Measurements from ENCODE around the gene MRPL24.
A peak's percentile ranks its signal among the peaks of the same experiment; 100 is the strongest.
"Not testable (repeated sequence)": the region's sequence is repeated elsewhere in the genome, so short reads cannot be mapped to it uniquely, and the experiment has no call there.

The MRPL24 gene

DNA sequence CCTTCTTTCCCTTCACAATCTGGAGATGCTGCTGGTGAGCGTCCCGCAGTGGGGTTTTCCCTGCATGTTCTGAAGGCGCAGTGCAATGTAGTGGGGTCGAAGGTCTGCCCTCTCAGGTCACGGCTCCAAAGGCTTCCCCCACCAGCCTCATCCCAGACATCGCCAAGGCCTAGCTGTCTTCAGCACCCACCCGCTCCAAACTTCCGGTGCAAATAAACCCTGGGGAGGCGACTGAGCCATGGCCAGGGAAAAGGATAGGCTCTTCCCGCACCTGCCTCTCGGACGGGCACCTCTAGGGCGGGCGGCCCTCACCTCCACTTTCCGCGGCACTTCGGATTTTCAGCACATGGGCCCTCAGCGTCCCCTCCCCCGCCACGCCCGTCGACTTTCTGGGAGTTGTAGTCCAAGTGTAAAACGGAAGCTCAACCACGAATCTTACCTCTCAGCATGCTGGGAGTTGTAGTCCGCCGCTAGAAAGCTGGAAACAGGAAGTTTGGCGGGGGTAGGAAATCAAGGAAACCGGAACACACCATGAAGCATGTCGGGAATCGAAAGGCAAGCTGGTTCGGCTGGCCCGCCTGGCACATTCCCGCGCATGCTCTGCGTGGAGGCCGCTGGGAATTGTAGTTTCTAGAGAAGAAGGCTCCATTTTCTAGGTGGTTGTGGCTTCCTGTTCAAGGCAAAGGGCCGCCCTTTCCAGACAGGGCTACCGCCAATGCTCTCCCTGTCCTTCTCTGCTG is at the start of gene MRPL24:
MRPL24 (minus strand) TSS at position 348 of the 740 bp plus-strand sequence. CDS start 2,384 bp downstream, outside the sequence.
- peak; percentile 89 for DNase-seq (ENCODE audit: low read depth)

DNA sequence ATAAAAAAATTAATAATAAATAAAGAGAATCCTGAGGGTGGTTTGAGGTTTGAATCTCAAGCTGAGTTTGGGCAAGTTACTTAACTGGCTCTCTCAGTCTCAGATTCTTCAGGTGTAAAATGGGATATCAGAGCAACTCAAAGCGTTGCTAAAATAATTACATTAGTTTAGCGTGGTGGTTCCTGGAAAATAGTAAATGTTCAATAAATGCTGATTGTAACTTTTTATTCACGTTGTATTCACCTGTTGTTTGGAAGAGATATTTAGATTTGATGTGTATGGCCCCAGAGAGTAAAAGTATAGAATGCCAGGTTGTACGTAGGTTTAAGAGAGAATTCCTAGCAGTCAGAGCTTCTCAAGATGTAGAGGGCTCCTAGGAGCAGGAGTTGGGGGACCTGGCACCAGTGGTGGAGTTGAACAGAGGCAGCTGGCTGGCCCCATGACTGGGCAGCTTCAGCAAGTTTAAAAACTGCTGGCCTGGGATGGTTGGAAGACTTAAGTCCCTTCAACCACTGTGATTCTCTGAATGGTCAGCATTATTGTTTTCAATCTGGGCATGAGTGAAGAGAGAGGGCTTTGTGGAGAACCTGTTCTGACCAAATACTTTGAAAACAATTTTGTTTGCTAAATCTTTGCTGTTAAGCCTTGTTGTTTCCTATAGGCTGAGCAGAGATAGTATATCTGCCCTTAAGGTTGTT is 48.9 kb upstream of the MRPL24 start:
- no peak for DNase-seq (ENCODE audit: low read depth)

DNA sequence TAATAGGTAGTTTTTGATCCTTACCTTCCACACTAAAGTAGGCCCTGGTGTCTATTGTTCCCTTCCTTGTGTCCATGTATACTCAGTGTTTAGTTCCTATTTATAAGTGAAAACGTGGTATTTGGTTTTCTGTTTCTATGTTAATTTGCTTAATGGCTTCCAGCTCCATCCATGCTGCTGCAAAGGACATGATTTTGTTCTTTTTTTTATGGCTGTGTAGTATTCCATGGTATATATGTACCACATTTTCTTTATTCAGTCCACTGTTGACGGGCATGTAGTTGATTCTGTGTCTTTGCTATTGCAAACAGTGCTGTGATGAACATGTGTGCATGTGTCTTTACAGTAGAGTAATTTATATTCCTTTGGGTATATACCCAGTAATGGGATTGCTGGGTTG is 47.2 kb upstream of the MRPL24 start:
- DNase-seq (ENCODE audit: low read depth): no peak

DNA sequence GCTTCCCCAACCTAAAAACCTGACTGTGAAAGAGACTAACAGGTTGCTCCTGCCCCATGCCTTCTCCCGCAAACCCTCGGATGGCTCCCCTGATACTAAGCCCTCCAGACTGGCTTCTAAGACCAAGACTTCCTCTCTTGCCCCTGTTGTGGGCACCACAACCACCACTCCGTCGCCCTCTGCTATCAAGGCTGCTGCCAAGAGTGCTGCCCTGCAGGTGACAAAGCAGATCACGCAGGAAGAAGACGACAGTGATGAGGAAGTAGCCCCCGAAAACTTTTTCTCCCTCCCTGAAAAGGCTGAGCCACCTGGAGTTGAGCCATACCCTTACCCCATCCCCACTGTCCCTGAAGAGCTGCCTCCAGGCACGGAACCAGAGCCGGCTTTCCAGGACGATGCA is 45.8 kb upstream of the MRPL24 start:
- DNase-seq (ENCODE audit: low read depth): no peak

DNA sequence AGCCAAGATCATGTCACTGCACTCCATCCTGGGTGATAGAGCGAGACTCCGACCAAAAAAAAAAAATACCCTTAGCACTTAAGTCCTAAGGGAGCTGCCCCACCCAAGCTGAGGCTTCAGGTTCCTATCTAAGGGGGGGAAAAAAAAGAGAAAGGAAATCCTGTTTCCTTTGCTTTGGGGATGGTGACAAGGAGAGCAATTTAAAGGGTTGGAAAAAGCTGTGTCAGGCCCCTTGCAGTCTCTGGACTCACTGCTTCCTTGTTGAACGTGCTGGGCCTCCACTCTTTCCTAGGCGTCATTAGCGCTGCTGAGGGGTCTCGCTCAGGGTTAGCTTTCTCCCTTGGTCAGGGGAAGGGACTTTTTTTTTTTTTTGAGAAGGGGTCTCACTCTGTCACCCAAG is 44.6 kb upstream of the MRPL24 start:
- no peak for DNase-seq (ENCODE audit: low read depth)

DNA sequence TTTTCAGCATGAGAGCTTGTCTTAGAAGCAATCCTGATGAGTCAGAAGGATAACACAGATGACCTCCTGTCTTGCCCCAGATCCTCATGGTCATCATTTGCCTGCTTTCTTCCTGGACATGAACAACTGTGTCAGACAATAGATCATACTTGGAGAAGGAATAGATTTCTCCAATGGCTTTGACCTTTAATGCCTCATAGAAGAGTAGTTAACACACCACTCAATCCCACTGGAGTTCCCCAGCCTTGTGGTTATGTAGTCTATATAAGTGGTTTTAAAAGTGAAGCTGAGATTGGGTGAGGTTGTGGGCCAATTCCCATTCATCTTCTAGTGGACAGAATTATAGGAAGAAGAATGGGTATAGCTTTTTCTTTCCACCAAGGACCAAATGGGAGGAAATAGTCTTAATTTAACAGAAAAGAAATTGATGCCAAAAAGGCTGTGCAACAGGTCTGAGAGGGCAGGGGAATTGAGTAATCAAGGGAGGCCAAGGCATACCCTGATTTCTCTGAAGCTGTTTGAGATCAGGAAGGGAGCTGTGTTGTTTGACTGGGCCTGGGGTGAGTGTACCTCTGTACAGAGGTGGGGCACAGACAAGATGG is 40.8 kb upstream of the MRPL24 start:
- no peak for DNase-seq (ENCODE audit: low read depth)

DNA sequence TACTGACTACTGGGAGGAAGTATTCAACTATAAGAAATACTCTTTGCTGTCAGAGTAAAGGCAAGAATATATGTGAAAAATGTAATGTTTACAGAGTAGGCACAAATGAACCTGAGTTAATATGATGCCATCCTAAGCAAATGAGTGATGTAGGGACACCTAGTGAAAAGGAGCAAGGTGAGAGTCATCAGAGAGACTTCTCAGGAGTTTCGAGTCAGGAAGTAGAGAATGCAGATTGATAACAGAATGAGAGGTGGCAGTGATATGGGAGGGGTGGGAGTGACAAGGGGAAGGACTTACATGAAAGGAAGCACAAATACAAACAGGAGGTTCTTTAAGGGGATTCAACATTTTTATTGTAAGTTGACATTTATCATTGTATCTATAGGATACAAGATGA is 36.7 kb upstream of the MRPL24 start:
- no peak for DNase-seq (ENCODE audit: low read depth)

DNA sequence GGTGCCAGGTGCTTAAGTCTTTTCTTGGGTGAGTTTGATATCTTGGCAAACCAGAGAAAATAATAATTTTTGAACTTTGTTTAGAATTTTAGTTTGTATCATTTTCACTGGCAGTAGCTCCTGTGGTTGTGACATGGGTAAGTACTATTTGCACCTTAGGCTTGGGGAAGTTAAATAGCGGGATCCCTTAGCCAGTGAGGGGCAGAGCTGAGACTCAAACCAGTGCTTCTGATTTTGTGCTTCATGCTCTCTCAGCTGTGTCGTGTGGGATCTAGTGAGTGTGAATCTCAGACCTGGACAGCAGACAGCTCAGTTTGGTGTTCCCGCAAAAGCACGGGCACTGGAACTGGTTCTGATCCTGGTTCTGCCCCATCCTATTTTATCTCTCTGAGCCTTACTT is 36.1 kb upstream of the MRPL24 start:
- no peak for DNase-seq (ENCODE audit: low read depth)

DNA sequence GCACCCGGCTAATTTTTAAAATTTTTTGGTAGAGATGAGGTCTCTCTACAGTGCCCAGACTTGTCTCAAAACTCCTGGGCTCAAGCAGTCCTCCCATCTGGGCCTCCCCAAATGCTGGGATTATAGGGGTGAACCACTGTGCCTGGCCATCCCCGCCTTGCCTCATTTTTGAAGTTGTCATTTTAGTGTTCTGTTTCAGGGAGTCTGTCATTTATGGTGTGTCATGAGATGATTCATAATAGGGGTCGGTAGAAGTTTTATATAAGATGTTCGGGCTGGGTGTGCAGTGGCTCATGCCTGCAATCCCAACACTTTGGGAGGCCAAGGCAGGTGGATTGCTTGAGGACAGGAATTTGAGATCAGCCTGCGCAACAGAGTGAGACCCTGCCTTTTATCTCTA is 34.9 kb upstream of the MRPL24 start:
- no peak for DNase-seq (ENCODE audit: low read depth)

DNA sequence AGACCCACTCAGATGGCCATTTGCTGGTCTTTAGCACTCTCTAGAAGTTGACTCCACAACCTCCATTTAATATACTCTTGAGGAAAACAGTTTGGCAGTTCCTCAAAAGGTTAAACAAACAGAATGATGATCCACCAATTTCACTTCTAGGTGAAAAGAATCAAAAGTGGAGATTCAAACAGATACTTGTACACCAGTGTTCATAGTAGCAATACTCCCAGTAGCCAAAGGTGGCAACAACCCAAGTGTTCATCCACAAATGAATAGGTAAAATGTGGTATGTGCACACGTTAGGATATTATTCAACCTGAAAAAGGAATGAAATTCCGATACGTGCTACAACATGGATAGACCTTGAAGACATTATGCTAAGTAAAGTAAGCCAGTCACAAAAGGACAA is 32.7 kb upstream of the MRPL24 start:
- DNase-seq (ENCODE audit: low read depth): no peak

DNA sequence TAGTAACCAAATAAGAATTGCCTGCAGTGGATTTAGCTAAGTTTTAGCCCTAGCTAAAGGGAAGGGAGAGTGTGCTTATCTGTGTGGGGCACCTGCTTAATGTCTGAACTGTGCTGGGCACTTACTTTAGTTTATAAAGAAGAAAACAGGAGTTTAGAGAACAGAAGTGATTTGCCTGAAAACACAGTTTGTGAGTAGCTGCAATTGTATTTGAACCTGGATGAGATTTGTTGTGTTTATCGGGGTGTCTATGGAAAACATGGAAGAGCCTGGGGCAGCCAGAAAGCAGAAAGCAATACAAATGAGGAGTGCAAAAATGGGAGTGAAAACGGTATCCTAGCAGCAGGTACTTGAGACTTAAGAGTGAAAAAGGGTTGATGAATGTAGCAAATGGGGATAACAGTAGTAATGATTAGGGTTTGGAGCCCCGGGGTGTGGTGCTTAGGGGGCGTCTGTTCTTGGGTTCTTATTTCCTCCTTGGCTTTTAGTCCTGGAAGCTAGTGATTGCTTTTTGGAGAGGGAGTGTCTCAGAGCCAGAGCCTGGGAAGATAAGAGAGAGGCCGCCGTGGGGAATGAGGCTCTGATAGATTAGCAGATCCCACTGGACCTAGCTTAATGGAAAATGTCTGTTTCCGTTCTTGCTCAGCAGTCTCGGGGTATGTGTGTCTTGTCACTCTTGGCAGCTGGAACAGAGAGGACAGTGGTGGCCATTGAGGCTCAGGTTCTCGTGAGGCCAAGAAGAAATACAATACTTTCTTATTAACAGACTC is 32.0 kb upstream of the MRPL24 start:
- no peak for DNase-seq (ENCODE audit: low read depth)

DNA sequence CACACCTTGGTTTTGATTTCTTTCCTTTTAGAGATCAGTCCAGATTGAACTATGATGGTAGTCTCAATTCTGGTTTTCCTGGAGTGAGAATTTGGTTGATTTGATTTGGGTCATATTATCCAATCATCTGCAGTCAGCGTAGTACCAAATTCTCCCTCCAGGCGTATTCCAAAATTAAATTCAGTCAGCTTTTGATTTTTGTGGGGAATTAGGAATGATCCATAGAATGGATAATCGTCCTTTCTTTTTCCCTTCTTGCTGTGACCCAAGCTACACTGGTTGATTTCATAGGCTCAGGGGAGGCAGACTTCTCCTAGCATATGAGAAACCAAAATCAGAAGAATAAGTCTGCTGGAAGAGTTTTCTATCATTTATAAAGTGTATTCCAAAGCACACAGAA is 31.3 kb upstream of the MRPL24 start:
- DNase-seq (ENCODE audit: low read depth): no peak

DNA sequence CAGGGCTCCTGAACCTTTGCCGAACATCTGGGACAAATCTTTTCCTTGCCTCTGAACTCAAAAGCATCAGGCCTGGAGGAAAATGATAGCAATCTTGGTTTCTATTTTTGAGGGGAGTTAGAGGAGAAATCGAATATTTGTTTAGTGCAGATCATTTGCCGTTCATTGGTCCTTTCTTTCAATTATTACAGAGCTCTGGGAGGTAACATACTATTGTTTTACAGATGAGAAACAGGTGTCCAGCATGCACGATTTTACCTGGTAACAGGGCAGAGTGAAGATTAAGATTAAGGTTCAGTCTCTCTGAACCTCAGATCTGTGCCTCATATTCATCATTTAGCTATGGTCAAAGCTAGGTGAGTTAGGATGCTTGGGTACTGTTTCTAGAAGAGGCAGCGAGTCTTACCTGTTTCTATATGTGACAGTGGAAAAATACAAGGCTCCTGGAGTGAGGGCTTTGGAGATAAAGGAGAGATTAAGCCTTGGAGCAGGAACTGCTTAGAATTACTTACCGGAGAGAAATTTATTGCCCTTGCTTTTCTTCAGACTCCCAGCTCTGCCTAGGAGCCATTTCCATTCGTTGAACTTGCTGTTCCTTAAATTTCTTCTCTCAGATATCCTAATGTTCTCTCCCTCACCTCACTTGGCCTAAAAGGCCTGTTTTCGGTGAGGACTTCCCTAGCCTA is 27.9 kb upstream of the MRPL24 start:
- DNase-seq (ENCODE audit: low read depth): no peak

DNA sequence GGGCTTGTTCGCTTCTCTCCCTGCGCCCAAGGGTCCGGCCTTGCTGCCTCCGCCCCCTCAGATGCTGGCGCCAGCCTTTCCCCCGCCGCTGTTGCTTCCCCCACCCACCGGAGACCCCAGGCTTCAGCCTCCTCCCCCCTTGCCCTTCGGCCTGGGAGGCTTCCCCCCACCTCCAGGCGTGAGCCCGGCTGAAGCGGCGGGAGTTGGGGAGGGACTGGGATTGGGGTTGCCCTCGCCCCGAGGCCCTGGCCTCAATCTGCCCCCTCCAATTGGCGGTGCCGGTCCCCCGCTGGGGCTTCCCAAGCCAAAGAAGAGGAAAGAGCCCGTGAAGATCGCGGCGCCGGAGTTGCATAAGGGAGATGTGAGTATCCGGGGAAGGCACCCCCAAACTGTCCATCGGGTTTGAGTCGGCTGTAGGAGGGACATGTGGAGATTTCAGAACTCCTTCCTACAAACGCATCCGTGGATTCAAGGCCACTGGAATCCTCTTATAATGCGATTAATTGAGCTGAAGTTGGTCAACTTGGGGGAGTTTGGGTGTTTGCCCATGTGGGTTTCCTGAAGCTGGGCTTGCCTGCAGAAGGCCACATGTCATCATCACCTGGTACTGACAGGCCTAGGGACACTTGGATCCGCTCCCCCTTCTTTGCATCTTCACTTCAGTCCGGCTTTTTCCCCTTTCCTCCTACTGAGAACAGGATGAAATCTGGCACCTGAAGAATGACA is 27.2 kb upstream of the MRPL24 start:
- DNase-seq (ENCODE audit: low read depth): no peak

DNA sequence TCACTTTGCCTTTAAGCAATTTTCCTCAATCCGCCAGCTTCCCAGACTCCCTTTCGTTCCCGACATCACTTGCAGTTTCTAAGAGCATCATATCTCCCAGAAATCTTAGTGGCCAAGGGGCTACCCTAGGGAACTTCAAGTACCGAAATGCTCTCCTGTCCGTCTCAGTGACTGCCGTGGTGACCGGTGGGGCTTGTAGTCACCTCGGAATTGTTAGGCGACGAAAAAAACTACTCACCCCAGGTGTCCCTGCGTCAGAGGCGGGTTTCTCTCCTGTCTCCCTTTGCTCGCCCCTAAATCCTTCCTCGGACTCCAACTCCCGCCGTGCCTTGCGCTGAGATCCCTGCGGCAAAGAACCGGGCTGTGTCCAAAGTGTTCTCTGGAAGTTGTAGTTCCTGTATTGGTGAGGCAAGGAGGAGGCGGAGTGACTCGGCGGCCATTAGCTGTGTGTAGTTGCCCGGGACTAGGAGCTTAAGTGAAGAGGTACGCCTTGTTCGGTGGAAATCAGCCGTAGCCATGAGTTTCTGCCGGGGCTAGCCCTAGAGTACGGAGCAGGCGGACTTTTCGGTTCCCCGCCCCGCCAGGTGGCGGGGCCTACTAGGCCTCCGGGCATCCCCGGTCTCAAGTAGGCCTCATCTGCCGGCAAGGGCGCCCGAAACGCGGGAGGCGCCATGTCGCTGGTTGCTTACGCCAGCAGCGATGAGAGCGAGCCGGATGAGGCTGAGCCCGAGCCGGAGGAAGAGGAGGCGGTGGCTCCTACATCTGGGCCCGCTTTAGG is 26.4 kb upstream of the MRPL24 start, which contains the start of gene PRCC:
PRCC (plus strand) TSS at position 435 of the 778 bp plus-strand sequence; CDS start at position 672, 237 bp downstream.
- peak; percentile 93 for DNase-seq (ENCODE audit: low read depth)

DNA sequence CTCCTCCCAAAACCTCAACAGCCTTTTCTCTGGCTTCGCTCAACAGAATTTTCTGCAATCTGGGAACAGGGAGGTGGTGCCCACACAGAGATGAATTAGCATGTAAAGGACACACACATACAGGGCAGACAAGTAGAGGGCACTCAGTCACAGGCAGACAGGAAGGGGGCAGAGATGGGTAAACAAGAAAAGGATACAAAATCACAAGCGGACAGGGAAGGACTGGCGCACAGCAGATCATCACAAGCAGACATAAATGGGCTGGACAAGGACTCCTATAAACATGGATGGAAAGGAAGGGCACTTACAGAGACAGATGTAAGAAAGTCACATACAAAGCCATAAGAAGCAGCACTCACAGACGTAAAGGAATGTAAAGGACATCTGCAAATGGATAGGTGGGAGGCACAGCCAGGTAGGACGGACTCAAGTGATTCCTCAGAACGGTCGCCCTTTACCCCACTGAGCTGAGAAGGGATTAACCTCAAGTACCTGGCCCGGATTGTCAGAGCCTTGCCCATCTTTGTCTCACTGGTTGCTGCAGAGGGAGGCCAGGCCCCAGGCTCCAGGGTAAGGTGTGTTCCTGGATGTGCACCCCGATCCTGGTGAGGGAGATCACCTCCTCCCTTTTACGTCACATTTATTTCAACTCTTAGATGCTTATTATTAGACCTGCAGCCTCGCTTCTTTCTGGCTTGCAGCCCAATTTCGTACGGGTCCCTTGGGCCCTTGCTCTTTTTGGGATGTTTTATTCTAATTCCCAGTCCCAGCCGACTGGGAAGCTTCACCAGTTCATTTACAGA is 25.6 kb upstream of the MRPL24 start:
- no peak for DNase-seq (ENCODE audit: low read depth)

DNA sequence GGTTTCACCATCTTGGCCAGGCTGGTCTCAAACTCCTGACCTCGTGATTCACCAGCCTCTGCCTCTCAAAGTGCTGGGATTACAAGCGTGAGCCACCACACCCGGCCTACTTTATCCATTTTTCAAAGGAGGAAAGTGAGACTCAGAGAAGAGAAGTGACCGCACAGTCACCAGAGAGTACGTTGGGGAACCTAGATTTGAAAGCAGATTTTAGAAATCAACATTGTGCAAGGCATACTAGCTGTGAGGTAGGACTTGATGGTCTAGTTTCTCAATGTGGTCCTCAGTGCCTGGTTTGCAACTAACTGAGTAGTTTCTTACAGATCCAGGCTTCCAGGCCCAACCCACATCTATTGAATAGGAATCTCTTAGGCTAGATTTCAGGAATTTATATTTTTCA is 24.8 kb upstream of the MRPL24 start:
- DNase-seq (ENCODE audit: low read depth): no peak

DNA sequence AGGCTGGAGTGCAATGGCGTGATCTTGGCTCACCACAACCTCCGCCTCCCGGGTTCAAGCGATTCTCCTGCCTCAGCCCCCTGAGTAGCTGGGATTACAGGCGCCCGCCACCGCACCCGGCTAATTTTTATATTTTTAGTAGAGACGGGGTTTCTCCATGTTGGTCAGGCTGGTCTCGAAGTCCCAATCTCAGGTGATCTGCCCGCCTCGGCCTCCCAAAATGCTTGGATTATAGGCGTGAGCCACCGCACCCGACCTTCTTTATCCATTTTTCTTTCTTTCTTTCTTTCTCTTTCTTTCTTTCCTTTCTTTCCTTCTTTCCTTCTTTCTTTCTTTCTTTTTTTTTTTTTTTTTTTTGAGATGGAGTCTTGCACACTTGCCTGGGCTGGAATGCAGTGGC is 24.2 kb upstream of the MRPL24 start:
- DNase-seq (ENCODE audit: low read depth): not testable (repeated sequence)

DNA sequence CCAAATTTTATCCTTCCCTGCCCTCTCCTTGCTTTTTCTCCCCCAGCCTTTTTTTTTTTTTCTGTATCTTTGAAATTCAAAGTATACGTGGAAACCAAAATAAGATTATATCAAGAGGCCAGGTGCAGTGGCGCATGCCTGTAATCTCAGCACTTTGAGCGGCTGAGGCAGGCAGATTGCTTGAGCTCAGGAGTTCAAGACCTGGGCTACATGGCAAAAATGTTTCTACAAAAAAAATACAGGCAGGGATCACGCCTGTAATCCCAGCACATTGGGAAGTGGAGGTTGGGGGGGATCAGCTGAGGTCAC is 19.9 kb upstream of the MRPL24 start:
- no peak for DNase-seq (ENCODE audit: low read depth)

Measured in stimulated activated CD8-positive, alpha-beta memory T cell treated with anti-CD3 and anti-CD28 coated beads, Interleukin-15, amount 100 ng/mL, for 1 hour (primary cell).